WTC11 (cell line): Measurements from ENCODE around the gene HPSE2. TPM values are rescaled to one million over a fixed set of nuclear protein-coding genes. Genes with fewer than 3 reads are reported as not detected.

Experiments
- ATAC-seq: fragments of 200-7000 bp; cut with Tn5 transposase; 2 replicates; pipeline ENCODE4 v1.10.0; 2021; ENCODE audit warnings: mild to moderate bottlenecking, moderate library complexity
- CTCF ChIA-PET: fragments of 300-600 bp; sonication (Branson Sonifier 250); formaldehyde crosslinking; loops from one replicate; lab custom pipeline; 2021; ENCODE audit warnings: antibody characterized with exemption; lab: Charles Lee
- POLR2A ChIA-PET: fragments of 350-600 bp; sonication (Branson Sonifier 250); formaldehyde crosslinking; loops from one replicate; lab custom pipeline; 2021; ENCODE audit warnings: antibody characterized with exemption; lab: Charles Lee
- DNase-seq: peaks from one replicate; pipeline ENCODE4 v3.0.0; 2021; ENCODE audit warnings: low spot score
- H3K27ac Mint-ChIP-seq: 2 replicates; pipeline ENCODE4 v1.8.0; 2021; ENCODE audit warnings: mixed read lengths
- H3K27me3 Mint-ChIP-seq: 2 replicates; pipeline ENCODE4 v1.8.0; 2021; ENCODE audit warnings: low read depth, mild to moderate bottlenecking, moderate library complexity, mixed read lengths
- H3K36me3 Mint-ChIP-seq: 2 replicates; pipeline ENCODE4 v1.8.0; 2021; ENCODE audit warnings: mixed read lengths
- H3K4me1 Mint-ChIP-seq: 2 replicates; pipeline ENCODE4 v1.8.0; 2022; ENCODE audit warnings: mixed read lengths
- H3K4me3 Mint-ChIP-seq: 2 replicates; pipeline ENCODE4 v1.8.0; 2021; ENCODE audit warnings: mild to moderate bottlenecking, moderate library complexity, mixed read lengths
- H3K9me3 Mint-ChIP-seq: 2 replicates; pipeline ENCODE4 v1.8.0; 2021; ENCODE audit warnings: mixed read lengths
- CTCF ChIP-seq: fragments of 200-600 bp; IDR thresholded peaks from 2 replicates; pipeline ENCODE4 v1.8.0; 2022; ENCODE audit warnings: antibody characterized with exemption
- E2F5 ChIP-seq: sonication (generic); formaldehyde crosslinking; IDR thresholded peaks from 2 replicates; pipeline ENCODE4 v1.8.1; 2022; ENCODE audit warnings: mild to moderate bottlenecking, moderate library complexity, missing genetic modification reagents
- ESRRA ChIP-seq: sonication (generic); formaldehyde crosslinking; IDR thresholded peaks from 2 replicates; pipeline ENCODE4 v1.8.1; 2022; ENCODE audit warnings: mild to moderate bottlenecking, missing genetic modification reagents, borderline replicate concordance
- GRHL2 ChIP-seq: fragments of 250-450 bp; sonication (Bioruptor Pico); IDR thresholded peaks from 2 replicates; pipeline ENCODE4 v1.8.0; 2022; ENCODE audit warnings: mild to moderate bottlenecking, moderate library complexity; ENCODE audit not compliant: insufficient replicate concordance, severe bottlenecking
- HMGA2 ChIP-seq: fragments of 250-450 bp; sonication (Bioruptor Pico); IDR thresholded peaks from 2 replicates; pipeline ENCODE4 v1.4.0; 2021; ENCODE audit warnings: mild to moderate bottlenecking, moderate library complexity
- KAT7 ChIP-seq: sonication (generic); formaldehyde crosslinking; IDR thresholded peaks from 2 replicates; pipeline ENCODE4 v1.8.1; 2023; ENCODE audit warnings: missing genetic modification reagents, mild to moderate bottlenecking, borderline replicate concordance
- NFE2L1 ChIP-seq: sonication (generic); formaldehyde crosslinking; IDR thresholded peaks from 2 replicates; pipeline ENCODE4 v1.8.1; 2023; ENCODE audit warnings: missing genetic modification reagents
- SMAD4 ChIP-seq: sonication (generic); formaldehyde crosslinking; IDR thresholded peaks from 2 replicates; pipeline ENCODE4 v1.8.0; 2022; ENCODE audit warnings: mild to moderate bottlenecking, missing genetic modification reagents
- ZBTB21 ChIP-seq: sonication (generic); formaldehyde crosslinking; IDR thresholded peaks from 2 replicates; pipeline ENCODE4 v1.8.1; 2023; ENCODE audit warnings: mild to moderate bottlenecking, missing genetic modification reagents, borderline replicate concordance
- ZNF317 ChIP-seq: sonication (generic); formaldehyde crosslinking; IDR thresholded peaks from 2 replicates; pipeline ENCODE4 v1.8.1; 2023; ENCODE audit warnings: low read depth, mild to moderate bottlenecking, moderate library complexity, missing genetic modification reagents, borderline replicate concordance
- total RNA-seq: library from RNA; stranded (reverse); gene quantifications from 3 replicates; pipeline ENCODE4 v1.2.3, GENCODE V29; 2021
- TF ChIP-seq, protein P1 (sequence below): sonication (generic); formaldehyde crosslinking; IDR thresholded peaks from 2 replicates; pipeline ENCODE4 v1.8.0; 2022; ENCODE audit warnings: missing genetic modification reagents
- TF ChIP-seq, protein P2 (sequence below): sonication (generic); formaldehyde crosslinking; IDR thresholded peaks from 2 replicates; pipeline ENCODE4 v1.8.0; 2022; ENCODE audit warnings: mild to moderate bottlenecking, missing genetic modification reagents
- TF ChIP-seq, protein P3 (sequence below): fragments of 250-450 bp; sonication (Bioruptor Pico); conservative IDR thresholded peaks from 2 replicates; pipeline ENCODE4 v1.9.0; 2021; ENCODE audit warnings: mild to moderate bottlenecking
- TF ChIP-seq, protein P4 (sequence below): sonication (generic); formaldehyde crosslinking; IDR thresholded peaks from 2 replicates; pipeline ENCODE4 v1.8.1; 2022; ENCODE audit warnings: low read depth, missing genetic modification reagents, borderline replicate concordance
- TF ChIP-seq, protein P5 (sequence below): sonication (generic); formaldehyde crosslinking; IDR thresholded peaks from 2 replicates; pipeline ENCODE4 v1.8.1; 2023; ENCODE audit warnings: mild to moderate bottlenecking, missing genetic modification reagents, moderate library complexity

HPSE2 gene
- total RNA-seq, 1 experiment from 2014 or later = 0.66 TPM

DNA sequence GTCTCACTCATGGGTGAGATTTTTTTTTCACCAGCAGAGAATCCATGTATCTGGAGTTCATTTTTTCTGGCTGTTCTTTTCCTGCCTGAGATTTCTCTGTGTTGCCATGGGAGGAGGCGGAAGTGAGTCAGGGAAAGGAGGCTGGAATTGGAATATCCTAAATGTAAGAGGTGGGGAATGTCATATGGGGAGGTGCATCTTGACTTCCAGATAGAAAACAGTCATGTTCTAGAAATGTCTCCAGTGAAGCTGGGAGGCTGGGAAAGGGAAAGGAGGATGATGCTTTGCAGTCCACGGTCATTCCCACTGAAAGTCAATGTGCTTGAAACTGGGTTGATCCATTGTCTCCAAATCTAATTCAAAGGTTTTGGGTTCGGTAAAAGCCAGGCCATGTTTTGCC, 749.2 kb downstream of the HPSE2 start (continued):
- TF ChIP-seq, protein P1, sequence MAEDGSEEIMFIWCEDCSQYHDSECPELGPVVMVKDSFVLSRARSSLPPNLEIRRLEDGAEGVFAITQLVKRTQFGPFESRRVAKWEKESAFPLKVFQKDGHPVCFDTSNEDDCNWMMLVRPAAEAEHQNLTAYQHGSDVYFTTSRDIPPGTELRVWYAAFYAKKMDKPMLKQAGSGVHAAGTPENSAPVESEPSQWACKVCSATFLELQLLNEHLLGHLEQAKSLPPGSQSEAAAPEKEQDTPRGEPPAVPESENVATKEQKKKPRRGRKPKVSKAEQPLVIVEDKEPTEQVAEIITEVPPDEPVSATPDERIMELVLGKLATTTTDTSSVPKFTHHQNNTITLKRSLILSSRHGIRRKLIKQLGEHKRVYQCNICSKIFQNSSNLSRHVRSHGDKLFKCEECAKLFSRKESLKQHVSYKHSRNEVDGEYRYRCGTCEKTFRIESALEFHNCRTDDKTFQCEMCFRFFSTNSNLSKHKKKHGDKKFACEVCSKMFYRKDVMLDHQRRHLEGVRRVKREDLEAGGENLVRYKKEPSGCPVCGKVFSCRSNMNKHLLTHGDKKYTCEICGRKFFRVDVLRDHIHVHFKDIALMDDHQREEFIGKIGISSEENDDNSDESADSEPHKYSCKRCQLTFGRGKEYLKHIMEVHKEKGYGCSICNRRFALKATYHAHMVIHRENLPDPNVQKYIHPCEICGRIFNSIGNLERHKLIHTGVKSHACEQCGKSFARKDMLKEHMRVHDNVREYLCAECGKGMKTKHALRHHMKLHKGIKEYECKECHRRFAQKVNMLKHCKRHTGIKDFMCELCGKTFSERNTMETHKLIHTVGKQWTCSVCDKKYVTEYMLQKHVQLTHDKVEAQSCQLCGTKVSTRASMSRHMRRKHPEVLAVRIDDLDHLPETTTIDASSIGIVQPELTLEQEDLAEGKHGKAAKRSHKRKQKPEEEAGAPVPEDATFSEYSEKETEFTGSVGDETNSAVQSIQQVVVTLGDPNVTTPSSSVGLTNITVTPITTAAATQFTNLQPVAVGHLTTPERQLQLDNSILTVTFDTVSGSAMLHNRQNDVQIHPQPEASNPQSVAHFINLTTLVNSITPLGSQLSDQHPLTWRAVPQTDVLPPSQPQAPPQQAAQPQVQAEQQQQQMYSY = no peak
- TF ChIP-seq NFE2L1 (CRISPR knock-in tag) (no peak), CTCF (no peak), ZNF317 (CRISPR knock-in tag) (no peak), KAT7 (CRISPR knock-in tag) (no peak)
- TF ChIP-seq, protein P2, sequence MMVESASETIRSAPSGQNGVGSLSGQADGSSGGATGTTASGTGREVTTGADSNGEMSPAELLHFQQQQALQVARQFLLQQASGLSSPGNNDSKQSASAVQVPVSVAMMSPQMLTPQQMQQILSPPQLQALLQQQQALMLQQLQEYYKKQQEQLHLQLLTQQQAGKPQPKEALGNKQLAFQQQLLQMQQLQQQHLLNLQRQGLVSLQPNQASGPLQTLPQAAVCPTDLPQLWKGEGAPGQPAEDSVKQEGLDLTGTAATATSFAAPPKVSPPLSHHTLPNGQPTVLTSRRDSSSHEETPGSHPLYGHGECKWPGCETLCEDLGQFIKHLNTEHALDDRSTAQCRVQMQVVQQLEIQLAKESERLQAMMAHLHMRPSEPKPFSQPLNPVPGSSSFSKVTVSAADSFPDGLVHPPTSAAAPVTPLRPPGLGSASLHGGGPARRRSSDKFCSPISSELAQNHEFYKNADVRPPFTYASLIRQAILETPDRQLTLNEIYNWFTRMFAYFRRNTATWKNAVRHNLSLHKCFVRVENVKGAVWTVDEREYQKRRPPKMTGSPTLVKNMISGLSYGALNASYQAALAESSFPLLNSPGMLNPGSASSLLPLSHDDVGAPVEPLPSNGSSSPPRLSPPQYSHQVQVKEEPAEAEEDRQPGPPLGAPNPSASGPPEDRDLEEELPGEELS (CRISPR knock-in tag) = no peak
- TF ChIP-seq, protein P3, sequence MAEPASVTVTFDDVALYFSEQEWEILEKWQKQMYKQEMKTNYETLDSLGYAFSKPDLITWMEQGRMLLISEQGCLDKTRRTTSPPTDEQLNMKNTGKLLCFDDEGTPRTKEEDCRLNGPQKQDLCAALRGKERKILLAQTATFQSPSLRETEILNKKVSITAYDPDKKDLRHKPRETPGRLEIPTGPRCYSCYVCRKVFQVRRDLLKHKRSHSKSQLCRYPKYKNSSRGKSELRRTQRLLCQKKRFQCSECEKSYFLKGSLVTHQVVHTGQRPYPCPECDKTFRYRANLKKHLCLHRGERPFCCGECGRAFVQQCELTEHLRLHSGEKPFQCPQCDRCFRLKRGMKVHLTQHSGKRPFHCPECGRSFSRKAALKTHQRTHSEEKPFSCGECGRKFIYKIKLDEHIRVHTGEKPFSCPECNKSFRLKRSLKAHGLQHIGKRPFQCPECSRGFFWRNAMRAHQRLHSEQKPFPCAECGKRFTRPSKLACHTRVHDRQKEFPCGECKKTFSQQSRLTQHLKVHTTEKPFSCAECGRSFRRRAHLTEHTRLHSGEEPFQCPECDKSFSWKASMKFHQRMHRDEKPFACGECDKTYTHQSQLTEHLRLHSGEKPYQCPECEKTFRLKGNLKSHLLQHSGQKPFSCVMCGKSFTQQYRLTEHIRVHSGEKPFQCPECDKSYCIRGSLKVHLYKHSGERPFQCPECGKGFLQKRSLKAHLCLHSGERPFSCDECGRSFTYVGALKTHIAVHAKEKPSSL (CRISPR knock-in tag) = no peak

- Mint-ChIP-seq H3K27me3 (peaks cover 5% of the 10 kb centered on the region; the same call in 1 of the 2 replicates), H3K27ac (no peak overlapping the region), H3K4me3 (no peak overlapping the region), H3K9me3 (peaks cover 17% of the 10 kb centered on the region), H3K4me1 (no peaks in the 10 kb centered on the region), H3K36me3 (0 out of 2 replicates have a peak, but pooled peaks cover 7% of the 10 kb centered on the region)
- ChIA-PET CTCF (interaction anchor here (0.6 to 1.4 kb wide), 2 partner anchors 18 to 19 kb away, joined by 3 to 8 read pairs; no protein-coding TSS in a partner anchor), POLR2A (no interaction called here)
- DNase-seq = no peak
- peak; percentile 75 for ATAC-seq
- TF ChIP-seq, protein P1 = no peak
- TF ChIP-seq, protein P4, sequence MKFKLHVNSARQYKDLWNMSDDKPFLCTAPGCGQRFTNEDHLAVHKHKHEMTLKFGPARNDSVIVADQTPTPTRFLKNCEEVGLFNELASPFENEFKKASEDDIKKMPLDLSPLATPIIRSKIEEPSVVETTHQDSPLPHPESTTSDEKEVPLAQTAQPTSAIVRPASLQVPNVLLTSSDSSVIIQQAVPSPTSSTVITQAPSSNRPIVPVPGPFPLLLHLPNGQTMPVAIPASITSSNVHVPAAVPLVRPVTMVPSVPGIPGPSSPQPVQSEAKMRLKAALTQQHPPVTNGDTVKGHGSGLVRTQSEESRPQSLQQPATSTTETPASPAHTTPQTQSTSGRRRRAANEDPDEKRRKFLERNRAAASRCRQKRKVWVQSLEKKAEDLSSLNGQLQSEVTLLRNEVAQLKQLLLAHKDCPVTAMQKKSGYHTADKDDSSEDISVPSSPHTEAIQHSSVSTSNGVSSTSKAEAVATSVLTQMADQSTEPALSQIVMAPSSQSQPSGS (CRISPR knock-in tag) = no peak
- no peak for TF ChIP-seq E2F5 (CRISPR knock-in tag)
- no peak for TF ChIP-seq ESRRA (CRISPR knock-in tag)
- TF ChIP-seq GRHL2 (CRISPR knock-in tag) = no peak
- TF ChIP-seq, protein P3 (CRISPR knock-in tag) = no peak
- no peak for TF ChIP-seq SMAD4 (CRISPR knock-in tag)
- no peak for TF ChIP-seq ZBTB21 (CRISPR knock-in tag)
- no peak for TF ChIP-seq HMGA2 (CRISPR knock-in tag)
- TF ChIP-seq, protein P5, sequence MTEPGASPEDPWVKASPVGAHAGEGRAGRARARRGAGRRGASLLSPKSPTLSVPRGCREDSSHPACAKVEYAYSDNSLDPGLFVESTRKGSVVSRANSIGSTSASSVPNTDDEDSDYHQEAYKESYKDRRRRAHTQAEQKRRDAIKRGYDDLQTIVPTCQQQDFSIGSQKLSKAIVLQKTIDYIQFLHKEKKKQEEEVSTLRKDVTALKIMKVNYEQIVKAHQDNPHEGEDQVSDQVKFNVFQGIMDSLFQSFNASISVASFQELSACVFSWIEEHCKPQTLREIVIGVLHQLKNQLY = no peak
Observed at GRCh38 chr10:98485959-98486358, 749.7 kb downstream of the HPSE2 start.
